Kidney capillary endothelial cell (primary cell): ENCODE results near the gene RNF13.
"Not testable (repeated sequence)": the region's sequence is repeated elsewhere in the genome, so short reads cannot be mapped to it uniquely, and the experiment has no call there.

Experiments used
- DNase-seq: peaks from one replicate; pipeline ENCODE4 v3.0.0-alpha.2; 2018; ENCODE audit warnings: low spot score

RNF13 gene

DNA sequence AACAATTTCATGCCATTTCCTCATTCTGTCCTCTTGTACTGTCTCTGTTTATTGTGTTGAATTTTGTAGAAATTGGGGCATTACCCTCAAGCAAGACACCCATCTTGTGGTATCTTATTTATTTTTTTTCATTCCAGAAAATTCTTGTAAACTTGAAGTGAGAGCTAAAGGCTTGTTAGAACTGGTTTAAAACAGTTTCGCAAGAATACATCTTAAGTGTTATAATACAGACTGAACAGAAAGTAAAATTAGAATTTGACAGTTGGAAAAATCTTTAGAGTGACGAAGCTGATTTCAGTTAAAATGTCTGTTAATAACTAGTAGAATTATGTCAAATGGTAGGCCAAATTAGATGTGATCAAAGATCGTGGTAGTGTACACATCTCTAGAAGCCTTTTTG lies 26.9 kb downstream of the RNF13 start:
- no peak for DNase-seq

DNA sequence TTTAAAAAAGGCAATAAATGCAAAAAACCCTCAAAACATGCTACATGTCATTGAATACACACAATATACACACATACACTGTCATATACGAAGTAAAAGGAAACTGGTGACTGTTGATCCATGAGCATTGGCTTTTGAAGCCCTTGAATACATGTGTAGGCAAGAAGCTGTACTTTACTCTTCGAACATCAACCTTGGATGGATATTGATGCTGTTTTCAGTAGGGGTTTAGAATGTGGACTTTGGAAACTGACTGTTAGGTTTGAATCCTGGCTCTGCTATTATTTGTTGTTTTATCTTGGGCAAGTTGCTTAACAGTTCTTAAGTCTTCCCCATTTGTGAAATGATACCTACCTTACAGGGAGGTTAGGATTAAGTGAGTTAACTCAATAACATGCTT lies 30.5 kb downstream of the RNF13 start:
- DNase-seq = no peak

DNA sequence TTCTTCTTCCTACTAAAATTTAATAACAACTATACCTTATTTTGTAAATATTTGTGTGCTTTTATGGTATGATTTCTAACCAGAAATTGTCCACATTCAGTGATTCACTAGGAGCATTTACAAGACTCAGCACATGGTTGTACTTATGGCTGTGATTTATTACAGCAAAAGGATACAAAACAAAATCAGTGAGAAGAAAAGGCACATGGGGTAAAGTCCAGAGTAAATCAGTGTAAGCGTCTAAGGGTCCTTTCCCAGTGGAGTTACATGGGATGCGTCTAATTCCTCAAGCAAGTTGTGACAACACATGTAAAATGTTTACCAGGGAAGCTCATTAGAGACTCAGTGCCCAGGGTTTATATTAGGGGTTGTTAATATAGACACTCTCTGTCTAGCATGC lies 31.1 kb downstream of the RNF13 start:
- no peak for DNase-seq

DNA sequence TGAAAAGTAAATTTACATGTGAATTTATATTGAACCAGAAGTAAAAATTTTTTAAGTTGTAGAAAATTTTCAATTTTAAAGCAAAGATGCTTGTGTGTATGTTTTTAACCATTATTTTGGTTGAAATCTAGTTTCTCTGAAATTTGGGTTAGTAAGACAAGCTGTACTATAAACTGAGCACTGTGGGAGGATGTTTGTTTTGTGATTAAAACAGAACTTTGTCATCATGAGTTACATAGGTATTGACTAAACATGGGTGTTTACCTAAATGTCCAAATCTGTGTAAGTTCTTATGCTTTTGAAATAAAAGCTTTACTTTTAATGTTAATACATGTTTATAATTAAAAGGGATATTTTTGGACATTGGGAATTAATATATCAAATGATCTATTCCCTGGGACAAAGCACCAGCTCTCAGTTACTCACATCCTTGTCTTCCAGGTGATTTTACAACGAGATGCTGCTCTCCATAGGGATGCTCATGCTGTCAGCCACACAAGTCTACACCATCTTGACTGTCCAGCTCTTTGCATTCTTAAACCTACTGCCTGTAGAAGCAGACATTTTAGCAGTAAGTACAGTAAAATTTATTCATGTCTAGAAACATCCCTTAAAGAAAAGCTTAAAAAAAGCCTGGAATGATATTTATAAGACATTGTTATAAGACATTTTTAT lies 32.7 kb downstream of the RNF13 start:
- no peak for DNase-seq

DNA sequence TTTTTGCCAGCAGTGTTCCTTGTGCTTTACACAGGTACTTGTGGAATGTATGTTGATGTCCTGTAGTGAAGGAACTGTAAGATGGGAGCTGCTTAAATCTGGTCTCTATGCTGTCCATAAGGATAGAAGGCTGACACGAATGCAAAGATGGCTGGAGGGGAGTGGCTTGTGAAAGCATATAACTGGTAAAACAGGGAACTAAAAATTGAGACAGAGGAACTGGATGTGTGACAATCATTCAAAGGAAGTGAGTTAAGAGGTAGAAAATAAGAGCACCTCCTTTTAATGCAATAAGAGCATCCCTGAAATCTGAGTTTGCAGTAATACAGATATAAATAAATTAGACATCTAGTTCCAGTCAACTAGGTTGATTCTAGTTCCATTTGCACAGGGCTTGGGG lies 35.2 kb downstream of the RNF13 start:
- DNase-seq = no peak

DNA sequence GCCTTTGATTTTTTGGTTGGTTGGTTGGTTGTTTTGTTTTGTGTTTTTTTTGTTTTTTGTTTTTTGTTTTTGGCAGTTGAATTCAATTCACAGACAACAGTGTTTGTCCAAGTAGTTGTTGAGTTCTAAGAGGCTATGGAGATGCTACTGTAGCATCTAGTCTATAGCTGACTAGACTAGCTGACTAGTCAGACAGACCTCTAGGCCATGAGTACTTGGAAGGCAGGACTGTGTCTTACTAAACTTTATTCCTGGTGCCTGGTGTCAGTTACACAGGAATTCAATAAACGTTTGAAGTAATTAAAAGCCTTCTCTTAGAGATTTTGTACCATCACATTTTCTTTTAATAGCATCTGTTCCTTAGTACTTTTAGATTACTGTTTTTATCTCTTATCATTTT lies 35.7 kb downstream of the RNF13 start:
- no peak for DNase-seq

DNA sequence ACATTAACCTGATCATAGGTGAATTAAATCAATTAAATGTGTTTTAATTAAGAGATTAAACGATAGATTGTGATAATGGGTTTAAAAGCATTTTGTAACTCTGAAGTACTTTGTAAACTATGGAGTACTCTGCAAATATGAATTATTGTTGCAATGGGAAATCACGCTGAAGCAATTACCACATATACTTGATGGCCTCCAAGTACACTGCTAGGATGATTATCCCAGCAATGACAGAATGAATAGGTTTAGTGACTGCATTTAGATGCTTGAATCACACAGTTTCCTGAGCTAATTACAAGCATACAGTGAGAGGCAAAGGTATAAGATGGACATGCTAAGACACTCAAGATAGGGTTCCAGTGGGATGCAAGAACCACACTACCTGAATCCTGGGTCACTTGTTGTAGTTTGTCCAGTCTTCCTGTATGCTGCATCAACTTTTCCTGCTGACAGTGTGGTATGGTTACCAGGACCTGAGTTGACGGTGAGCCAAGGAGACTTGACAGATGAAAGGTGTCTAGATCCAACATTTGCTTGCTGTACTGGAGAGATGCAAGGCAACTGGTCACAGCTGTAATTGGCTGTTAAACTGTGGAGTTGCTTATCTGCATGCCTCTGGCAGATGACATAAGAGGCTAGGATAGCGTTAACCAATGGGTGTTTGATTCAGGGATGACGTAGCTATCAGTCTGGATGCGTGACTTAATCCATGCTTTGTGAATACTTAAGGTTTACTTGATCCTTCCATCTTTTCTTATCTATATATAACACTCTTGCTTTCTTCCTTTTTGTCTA lies 38.0 kb downstream of the RNF13 start:
- DNase-seq = no peak

DNA sequence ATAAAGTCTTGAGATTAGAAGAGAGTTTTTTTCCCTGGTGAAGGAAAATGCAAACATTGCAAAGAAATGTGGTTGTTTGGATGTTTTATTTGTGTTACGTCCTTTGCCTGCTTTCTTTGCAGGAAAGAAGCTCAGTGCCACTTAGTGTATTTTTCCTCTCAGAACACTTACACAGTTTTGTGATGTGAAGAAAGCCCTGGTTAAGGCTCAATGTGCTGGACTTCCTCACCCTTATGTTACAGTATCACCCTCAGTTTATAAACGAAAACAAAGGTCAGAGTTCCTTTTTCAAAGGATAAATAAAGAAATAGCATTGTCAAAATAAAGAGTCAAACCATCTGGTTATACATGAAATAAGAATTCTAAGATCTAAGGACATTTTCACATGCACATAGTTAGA lies 45.9 kb downstream of the RNF13 start:
- DNase-seq = no peak

DNA sequence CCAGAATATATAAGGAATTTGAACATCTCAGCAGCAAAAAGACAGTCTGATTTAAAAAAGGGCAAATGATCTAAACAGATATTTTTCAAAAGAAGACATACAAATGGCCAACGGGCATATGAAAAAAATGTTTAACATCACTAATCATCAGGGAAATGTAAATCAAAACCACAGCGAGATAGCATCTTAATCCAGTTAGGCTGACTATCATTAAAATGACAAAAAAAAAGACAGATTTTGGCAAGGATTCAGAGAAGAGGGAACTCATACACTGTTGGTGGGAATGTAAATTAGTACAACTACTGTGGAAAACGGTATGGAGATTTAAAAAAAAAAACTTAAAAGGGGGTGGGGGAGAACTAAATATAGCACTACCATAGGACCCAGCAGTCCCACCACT lies 47.9 kb downstream of the RNF13 start:
- no peak for DNase-seq

DNA sequence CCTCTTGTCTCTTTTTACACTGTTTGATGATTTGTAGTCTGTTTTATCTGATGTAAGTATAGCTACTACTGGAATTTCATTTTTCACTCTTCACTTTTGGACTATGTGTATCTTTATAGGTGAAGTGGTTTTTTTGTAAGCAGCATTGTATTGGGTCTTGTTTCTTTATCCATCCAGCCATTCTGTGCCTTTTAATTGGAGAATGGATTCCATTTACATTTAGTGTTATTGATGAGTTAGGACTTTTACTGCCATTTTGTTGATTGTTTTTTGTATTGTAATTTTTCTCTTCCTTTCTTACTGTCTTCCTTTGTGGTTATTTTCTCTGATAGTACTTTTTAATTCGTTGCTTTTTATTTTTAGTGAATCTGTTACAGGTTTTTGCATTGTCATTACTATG lies 54.5 kb downstream of the RNF13 start:
- DNase-seq = no peak

DNA sequence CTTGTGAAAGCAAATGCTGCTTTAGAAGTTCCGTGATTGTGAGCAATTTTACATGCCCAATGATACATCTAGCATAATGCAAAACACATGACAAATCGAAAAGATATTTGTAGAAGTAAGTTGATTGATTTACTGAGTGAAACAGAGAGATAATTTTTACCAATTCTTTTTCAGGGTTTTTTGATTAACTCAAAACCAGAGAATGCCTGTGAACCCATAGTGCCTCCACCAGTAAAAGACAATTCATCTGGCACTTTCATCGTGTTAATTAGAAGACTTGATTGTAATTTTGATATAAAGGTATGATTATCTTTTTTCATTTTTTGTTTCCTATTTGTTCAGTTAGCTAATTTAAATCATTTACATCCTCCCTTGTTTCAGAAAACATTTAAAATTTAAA lies 58.8 kb downstream of the RNF13 start:
- no peak for DNase-seq

DNA sequence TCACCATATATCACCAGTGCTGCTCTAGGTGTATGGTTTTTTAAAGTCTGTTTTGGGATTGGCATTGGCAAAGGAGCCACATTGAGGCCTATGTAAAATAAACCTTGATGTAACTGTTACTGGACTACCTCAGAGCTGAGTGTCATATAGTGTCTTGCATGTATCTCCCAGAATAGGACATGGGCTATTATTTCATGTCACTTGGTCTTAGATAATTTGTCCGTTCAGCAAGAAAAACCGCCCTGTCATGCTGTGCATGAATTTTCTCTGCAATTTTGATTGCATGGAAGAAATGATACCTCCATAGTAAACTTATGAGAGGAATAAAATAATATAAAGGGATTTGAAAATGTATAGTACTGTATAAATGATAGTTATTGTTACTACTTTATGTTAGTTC lies 59.6 kb downstream of the RNF13 start:
- no peak for DNase-seq

DNA sequence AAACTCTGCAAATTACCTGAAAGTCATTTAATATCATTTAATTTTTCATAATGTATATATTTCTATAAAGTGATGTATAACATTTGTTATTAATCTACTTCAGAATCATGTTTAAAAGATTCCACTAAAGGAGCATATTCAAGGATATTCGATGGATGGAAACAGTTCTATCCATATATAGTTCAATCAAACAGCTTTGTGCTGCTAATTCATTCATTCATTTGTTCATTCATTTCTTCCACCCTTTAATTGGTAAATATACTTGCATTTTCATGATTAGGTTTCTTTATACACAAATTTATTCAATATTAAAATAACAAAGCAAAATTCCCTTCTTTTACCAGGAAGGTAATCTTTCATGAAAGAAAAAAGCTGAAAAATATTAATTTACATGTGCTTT lies 64.7 kb downstream of the RNF13 start:
- DNase-seq = no peak

DNA sequence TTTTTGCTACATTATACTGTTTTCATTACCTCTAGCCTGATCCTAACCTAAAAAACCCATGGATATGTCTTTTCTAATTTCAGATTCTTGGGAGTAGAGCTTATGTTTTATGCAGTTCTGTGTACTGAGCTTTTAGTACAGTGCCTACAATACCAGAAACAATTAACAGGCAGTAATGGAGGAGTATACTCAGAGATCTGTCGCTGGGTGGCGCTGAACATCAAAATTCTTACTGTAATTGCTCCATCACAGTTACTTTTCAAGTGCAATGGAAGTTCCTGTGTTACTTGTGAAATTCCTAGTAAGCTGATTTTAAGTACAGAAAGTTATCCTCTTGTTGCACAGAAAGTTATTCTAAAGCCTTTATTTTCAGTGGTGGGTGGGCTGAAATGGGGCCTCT lies 66.9 kb downstream of the RNF13 start:
- DNase-seq = peak; percentile 36

DNA sequence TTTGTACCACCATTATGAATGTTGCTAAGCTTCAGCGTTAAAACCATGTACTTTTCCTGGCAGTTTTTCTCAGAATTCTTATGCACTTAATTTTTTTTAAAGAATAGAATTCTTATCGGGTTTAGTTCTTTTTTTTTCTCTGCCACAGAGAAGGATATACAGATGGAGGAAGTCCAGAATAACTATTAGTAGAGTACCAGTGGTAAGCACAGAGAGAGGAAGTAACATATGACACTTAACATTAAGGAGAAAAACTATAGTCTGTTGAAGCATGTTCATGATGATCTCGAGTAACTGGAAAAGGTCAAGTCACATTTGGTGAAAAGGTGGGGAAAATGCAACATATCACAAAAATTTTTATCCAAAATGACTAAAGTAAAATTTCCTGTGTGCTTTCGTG lies 68.9 kb downstream of the RNF13 start:
- no peak for DNase-seq

DNA sequence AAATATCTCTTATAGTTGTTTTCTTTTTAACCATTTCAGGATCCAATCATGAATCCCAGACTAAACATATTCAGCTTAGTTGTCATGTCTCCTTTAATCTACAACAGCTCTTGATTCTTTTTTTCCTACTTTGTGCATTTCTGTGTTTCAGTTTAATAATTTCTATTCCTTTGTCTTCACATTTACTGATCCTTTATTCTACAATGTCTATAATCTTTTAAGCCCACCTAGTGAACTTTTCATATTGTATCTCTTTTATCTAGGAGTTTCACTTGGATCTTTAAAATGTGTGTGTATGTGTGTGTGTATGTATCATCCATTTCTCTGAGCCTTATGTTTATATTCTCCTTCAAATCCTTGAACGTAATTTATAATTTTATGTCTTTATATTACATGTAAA lies 70.1 kb downstream of the RNF13 start:
- no peak for DNase-seq

DNA sequence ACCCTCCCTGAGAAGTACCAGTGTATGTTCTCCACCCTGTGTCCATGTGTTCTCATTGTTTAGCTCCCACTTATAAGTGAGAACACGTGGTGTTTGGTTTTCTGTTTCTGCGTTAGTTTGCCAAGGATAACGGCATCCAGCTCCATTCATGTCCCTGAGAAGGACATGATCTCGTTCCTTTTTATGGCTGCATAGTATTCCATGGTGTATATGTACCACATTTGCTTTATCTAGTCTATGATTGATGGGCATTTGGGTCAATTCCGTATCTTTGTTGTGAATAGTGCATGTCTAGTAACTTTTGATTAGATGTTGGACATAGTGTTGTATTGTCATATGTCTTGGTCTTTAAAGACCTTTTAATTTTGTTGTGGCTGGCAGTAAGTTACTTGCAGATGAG lies 70.8 kb downstream of the RNF13 start:
- DNase-seq = not testable (repeated sequence)

DNA sequence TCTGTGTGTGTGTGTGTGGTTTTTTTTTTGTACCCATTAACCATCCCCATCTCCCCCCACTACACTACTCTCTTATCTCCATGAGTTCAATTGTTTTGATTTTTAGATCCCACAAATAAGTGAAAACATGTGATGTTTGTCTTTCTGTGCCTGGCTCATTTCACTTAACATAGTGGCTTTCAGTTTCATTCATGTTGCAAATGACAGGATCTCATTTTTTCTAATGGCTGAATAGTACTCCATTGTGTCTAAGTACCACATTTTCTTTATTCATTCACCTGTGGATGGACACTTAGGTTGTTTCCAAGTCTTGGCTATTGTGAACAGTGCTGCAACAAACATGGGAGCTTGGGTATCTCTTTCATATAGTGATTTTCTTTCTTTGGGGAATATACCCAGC lies 71.8 kb downstream of the RNF13 start:
- not testable (repeated sequence) for DNase-seq

DNA sequence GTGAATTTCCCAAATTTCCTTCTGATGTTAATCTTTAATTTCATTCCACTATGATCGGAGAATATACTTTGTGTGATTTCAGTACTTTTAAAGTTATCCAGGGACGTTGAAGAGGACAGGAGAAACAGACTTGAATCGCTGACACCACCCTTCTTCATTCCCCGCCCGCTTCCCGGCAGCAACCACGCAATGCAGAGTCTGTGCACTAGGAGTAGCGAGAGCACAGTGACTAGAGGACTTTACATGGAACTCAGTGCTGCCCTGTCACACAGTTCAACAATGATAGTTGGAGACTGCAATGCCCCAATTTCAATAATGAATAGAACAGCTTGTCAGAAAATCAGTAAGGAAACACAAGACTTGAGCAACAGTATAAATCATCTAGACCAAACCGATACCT lies 73.9 kb downstream of the RNF13 start:
- DNase-seq = no peak

DNA sequence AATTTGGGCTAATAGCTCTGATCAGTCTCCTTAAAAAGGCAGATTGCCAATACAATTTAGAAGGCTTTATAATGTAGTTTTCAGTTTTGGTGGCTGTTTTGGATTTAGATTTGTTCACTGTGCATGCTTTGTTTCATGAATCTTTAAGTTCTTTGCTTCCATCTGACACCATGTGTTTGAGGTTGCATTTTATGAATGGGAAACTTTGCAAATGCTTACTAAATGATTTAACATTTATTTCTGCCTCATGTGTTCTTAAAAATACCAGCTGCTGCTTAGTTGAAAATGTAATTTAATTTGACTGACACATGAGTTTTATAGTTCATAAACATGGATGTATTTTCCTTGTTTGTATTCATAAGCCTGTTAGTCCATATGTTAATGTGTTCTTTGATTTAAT lies 78.6 kb downstream of the RNF13 start:
- no peak for DNase-seq

DNA sequence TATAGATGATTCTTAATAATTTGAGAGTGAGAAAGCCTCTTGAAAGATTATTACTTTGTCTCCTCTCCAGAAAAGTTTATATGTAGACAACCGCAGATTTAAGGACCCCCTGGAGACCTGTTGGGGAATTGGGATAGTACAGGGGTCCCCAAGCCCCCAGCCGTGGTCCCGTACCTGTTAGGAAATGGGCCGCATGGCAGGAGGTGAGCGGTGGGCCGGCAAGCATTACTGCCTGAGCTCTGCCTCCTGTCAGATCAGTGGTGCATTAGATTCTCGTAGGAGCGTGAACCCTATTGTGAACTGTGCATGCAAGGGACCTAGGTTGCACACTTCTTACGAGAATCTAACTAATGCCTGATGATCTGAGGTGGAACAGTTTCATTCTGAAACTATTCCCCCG lies 79.4 kb downstream of the RNF13 start:
- no peak for DNase-seq

DNA sequence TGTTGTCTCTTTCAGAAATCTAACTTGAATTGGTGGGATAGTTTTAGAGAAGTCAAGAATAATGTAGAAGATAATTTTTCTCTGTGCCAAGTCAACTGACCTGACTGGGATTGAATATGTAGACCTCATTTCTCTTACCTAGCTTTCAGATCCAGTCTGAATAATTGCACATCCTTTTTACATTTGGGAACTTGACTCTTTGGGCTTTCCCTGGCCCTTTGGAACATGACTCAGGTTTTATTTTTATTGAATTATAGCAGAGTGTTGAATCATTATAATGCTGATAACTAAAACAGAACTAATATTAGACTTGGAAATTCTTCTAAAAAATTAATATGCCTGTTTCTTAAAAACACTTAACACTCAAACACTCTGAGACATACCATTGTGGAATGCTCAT lies 81.2 kb downstream of the RNF13 start:
- DNase-seq = no peak

DNA sequence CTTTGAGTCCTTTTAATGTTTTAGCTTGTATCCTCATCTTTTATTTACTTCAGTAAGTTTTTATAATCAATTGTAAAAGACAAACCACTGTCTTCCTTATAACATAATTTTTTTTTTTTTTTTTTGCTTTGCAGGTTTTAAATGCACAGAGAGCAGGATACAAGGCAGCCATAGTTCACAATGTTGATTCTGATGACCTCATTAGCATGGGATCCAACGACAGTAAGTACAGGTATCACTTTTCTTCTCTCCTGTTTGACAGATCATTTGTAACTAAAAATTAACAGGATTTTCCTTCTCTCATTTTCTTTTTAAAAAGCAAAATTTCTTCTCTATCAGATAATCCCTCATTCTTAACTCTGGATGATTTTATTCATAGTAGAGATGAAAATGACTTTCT lies 82.3 kb downstream of the RNF13 start:
- DNase-seq = no peak

DNA sequence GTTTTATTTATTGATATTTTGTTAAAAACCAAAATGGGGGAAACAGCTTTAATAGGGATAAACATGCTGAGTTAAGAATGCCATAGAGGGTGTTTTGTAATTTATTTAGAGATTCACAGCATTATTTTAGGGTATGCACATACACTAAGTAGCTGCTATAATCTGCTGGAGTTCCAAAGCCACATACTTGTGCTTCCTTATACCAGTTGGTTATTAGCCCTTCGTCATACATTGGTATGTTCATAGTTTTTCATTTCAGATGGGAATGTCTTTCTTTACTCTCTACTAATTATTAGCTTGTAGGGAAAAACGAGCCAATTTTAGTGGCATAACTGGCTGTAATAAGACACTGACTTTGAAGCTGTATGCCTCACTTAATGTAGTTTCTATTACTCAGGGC lies 82.8 kb downstream of the RNF13 start:
- no peak for DNase-seq
